BJ (cell line): Measurements from ENCODE around the gene KRT4. TPM values are rescaled to one million over a fixed set of nuclear protein-coding genes. Genes with fewer than 3 reads are reported as not detected.

Source experiments
- CTCF ChIA-PET: fragments of 350-600 bp; formaldehyde crosslinking; extraction: SDS; loops from one replicate; lab custom pipeline; 2021; ENCODE audit warnings: antibody characterized with exemption, inconsistent platforms; lab: Yijun Ruan, JAX
- POLR2A ChIA-PET: fragments of 300-600 bp; sonication (Branson Sonifier 250); formaldehyde crosslinking; extraction: SDS; loops from one replicate; lab custom pipeline; 2021; ENCODE audit warnings: antibody characterized with exemption; lab: Charles Lee
- DNase-seq: peaks from one replicate; pipeline ENCODE4 v3.0.0-alpha.2; 2011; ENCODE audit warnings: low read depth
- H3K27me3 ChIP-seq: 2 replicates; pipeline ENCODE4 v1.6.0; 2011; ENCODE audit warnings: low read length; ENCODE audit not compliant: control insufficient read depth, insufficient read depth
- H3K36me3 ChIP-seq: 2 replicates; pipeline ENCODE4 v1.5.1; 2011; ENCODE audit warnings: low read length; ENCODE audit not compliant: control insufficient read depth, insufficient read depth
- H3K4me3 ChIP-seq: 2 replicates; pipeline ENCODE4 v1.5.1; 2011; ENCODE audit warnings: low read depth, mild to moderate bottlenecking, control low read depth, low read length
- CTCF ChIP-seq: IDR thresholded peaks from 2 replicates; pipeline ENCODE4 v1.5.1; 2011; ENCODE audit warnings: low read depth, mild to moderate bottlenecking, control low read depth, inconsistent platforms, low read length, moderate library complexity; ENCODE audit not compliant: insufficient read depth
- polyA plus RNA-seq: library from polyadenylated mRNA; depleted of rRNA; stranded (reverse); fragments of >200 nt; gene quantifications from 2 replicates; pipeline ENCODE4 v1.2.3, GENCODE V29; 2011; rRNA removed
- small RNA-seq: library from RNA; depleted of rRNA; stranded (forward); fragments of <200 nt; gene quantifications from one replicate; pipeline ENCODE3, GENCODE V24; 2012; ENCODE audit warnings: low replicate concordance, low read depth; ENCODE audit not compliant: insufficient read length

Gene KRT4
- polyA plus RNA-seq, 1 experiment: 0.12 TPM

GRCh38 chr12:52757449-52758176, 56.3 kb downstream of the KRT4 start:
- no peak for TF ChIP-seq CTCF
- no peak for DNase-seq
- Histone ChIP-seq H3K4me3 (no peak overlapping the region), H3K36me3 (no peaks in the 10 kb centered on the region), H3K27me3 (no peaks in the 10 kb centered on the region; the same call in 1 of the 2 replicates)
- CTCF ChIA-PET: no interaction called here
- POLR2A ChIA-PET: no interaction called here

Small RNA genes lying within 50 kb of the gene (small RNA-seq; reads per million reads assigned to genes)
- gene AC107016.2: not detected

Other genes starting within 250 kb of the KRT4 start
- not detected in 2 replicates for gene KRT74, start 240.3 kb downstream of the KRT4 start, polyA plus RNA-seq
- gene KRT72, start 212.7 kb downstream of the KRT4 start, polyA plus RNA-seq: not detected in 2 replicates
- gene KRT73, start 195.6 kb downstream of the KRT4 start, polyA plus RNA-seq: not detected in 2 replicates
- gene KRT2, start 161.9 kb downstream of the KRT4 start, polyA plus RNA-seq: not detected in 2 replicates
- gene KRT1, start 133.7 kb downstream of the KRT4 start, polyA plus RNA-seq: not detected in 2 replicates
- gene KRT77, start 110.6 kb downstream of the KRT4 start, polyA plus RNA-seq: not detected in 2 replicates
- not detected in 2 replicates for gene KRT76, start 36.8 kb downstream of the KRT4 start, polyA plus RNA-seq
- gene KRT3, start 18.0 kb downstream of the KRT4 start, polyA plus RNA-seq: not detected in 2 replicates
- gene KRT79, start 20.2 kb upstream of the KRT4 start, polyA plus RNA-seq: not detected in 2 replicates
- gene KRT78, start 34.9 kb upstream of the KRT4 start, polyA plus RNA-seq: not detected in 2 replicates
- gene KRT8, start 91.0 kb upstream of the KRT4 start, polyA plus RNA-seq: 31.1 and 41.6 TPM in 2 replicates
- 551 and 763 TPM in 2 replicates for gene KRT18, start 135.0 kb upstream of the KRT4 start, polyA plus RNA-seq
- 296 and 496 TPM in 2 replicates for gene EIF4B, start 192.3 kb upstream of the KRT4 start, polyA plus RNA-seq
- 27.2 and 73.9 TPM in 2 replicates for gene TNS2, start 235.9 kb upstream of the KRT4 start, polyA plus RNA-seq